ENCODE results near the gene GNG5.
"Not testable (repeated sequence)": the region's sequence is repeated elsewhere in the genome, so short reads cannot be mapped to it uniquely, and the experiment has no call there.

GNG5 gene

DNA sequence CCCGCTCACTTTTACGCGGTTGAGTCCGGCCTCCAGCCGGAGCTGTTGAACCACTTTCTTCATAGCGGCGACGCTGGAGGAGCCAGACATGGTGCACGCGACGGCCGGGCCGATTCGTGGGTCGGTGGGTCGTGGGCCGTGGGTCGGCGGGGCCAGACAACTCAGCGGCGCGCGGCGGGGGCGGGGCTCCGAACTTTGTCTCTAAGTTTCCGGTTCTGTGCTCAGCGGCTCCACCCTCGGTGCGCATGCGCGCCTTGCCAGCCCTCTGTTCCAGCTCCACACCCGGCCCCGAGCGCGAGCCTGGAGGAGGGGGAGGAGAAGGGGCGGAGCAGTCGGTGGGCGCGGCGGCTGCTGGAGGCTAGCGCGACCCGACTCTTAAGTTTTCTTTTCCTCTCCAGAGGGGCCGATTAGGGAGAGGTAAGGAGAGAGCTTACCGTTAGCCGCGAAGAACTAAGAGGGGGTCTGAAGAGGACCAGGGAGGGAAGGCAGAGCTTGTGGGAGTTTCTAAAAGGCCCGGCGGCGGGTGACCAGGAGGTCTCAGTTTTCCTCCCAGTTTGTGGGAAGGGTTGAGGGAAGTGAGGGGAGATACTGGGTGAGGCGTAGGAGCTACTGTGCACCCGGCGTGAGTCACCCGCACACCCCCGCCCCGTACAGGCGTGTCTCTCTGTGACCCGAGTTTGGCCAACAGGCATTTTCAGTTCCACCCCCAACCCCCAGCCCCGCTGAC, at the start of gene GNG5, which contains the start of gene SPATA1:
Gene GNG5, minus strand, starts transcription at position 580 of the 727 bp plus-strand sequence. Its CDS starts 490 bp downstream, at position 90.
Gene SPATA1, plus strand, starts transcription at position 385 of the 727 bp plus-strand sequence. CDS start 9,974 bp downstream, outside the sequence.
- peak; percentile 99 for DNase-seq

DNA sequence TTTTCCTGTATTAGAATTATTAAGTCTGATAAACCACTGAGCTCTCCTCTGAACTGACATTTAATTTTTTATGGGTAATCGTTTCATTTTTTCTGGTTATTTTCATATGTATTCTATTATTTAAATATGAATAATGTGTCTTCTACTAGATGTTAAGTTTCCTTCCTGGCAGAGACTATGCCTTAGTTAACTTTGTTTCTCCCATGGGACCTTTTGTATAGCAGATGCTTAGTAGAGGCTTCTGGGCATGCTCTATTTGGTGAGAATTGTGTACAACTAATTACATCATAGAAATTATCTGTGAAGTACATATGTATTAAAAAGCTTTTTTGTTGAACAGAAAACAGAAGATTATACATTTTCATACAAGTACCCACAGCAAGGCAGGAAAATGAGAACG, 44.4 kb upstream of the GNG5 start:
- no peak for DNase-seq

DNA sequence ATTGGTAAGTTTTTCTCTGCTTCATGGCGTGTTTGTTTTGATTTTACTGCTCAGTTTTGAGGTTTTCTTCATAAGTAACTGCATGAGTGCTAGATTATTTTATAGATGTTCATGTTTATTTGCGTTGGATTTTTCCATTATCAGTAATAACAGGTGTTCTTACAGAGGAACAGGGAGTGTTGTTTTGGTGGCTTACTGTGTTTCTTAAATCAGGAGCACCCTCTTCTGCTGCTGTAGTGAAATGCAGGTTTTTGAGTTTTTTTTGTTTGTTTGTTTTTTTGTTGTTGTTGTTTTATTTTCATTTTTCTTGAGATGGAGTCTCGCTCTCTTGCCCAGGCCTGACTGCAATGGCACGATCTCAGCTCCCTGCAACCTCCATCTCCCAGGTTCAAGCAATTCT, 35.3 kb upstream of the GNG5 start:
- no peak for DNase-seq

DNA sequence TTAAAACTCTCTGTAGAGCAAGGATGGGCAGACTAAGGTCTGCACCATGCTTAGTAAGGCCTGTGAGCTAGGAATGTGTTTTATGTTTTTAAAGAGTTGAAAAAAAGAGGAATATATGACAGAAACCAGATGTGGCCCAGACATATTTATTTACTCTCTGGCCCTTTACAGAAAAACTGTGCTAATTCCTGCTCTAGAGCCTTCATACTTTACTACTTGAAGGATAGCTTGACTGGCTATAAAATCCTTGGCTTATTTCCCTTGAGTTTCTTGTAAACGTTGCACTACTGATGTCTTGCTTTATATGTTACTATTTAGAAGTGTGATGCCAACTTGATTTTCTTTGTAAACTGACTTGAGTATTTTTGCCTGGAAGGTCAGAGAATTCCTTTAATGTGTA, 34.4 kb upstream of the GNG5 start:
- no peak for DNase-seq

GRCh38 chr1:84539972-84540371, 33.6 kb upstream of the GNG5 start:
- no peak for DNase-seq

DNA sequence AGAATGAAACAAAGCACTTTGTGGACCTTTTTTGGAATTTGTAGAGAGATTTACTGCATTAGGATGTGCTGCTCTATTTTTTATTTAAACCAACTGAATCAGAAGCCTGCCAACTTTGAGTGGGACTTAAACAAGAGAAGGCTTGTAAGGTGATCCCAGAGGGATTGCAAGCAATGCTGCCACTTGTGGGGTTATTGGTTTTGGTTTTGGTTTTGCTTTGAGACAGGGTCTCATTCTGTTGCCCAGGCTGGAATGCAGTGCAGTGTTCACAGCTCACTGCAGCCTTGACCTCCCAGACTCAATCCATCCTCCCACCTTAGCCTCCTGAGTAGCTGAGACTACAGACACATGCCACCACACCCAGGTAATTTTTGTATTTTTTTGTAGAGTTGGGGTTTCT, 32.2 kb upstream of the GNG5 start:
- DNase-seq, result no peak

GRCh38 chr1:84525779-84526178, 19.4 kb upstream of the GNG5 start:
- DNase-seq, result no peak

DNA sequence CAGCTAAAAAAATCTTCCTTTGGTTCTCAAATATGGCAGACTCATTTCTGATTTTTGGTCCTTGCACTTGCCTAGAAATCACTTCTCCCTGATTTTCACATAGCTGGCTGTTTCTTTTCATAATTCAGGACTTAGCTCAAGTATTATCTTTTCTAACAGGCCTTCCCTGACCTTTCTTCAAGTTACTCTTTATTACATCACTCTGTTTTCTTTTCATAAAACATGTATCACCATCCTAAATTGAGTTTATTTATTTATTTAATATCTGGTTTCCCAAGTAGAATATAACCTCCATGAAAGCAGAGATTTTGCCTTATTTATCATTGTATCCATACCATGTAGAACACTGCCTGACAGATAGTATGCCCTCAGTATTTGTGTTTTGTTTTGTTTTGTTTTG, 18.2 kb upstream of the GNG5 start:
- DNase-seq, result no peak

- no peak for DNase-seq
Observed at GRCh38 chr1:84510668-84511067, 4.3 kb upstream of the GNG5 start.

GRCh38 chr1:84510165-84510564, 3.8 kb upstream of the GNG5 start:
- no peak for DNase-seq

- DNase-seq, result no peak
Observed at GRCh38 chr1:84509029-84509428, 2.6 kb upstream of the GNG5 start.

- DNase-seq, result no peak
Observed at GRCh38 chr1:84508510-84508909, 2.1 kb upstream of the GNG5 start.

DNA sequence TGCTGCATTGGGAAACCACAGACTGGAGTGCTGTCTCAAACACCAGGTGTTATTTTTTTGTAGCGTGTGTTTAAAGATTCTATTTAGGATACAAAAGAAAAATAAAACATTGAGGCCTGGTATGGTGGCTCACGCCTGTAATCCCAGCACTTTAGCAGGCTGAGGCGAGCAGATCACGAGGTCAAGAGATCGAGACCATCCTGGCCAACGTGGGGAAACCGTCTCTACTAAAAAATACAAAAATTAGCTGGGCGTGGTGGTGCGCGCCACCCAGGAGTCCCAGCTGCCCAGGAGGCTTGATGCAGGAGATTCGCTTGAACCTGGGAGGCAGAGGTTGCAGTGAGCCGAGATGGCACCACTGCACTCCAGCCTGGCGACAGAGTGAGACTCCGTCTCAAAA, 1.5 kb upstream of the GNG5 start:
- DNase-seq, result not testable (repeated sequence)

- no peak for DNase-seq
Observed at GRCh38 chr1:84506729-84507453, 510 bp upstream of the GNG5 start.

DNA sequence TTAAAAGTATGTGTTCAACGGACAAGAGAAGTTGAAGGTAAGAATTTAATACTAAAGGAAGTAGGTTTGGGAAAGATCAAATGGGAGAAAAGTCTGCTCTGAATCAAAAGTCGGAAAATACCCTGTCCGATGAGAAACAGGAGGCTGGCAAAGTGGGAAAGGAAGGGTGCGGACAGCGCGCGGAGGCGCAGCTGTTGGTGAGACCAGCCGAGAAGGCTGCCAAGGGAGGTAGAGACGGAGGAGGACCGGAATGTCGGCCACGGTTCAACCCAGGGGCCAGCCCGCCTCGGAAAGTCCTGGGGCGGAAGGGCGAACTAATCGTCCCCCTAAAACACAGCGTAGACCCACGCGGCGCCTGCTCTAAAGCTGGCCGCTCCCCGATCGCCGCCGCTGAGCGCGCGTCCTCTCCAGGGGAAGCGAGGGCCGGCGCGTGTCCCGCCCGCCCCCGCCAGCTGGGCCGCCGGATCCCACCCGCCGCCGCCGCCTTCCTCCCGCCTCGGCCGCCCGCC, 834 bp downstream of the GNG5 start:
- DNase-seq, result no peak

GRCh38 chr1:84504580-84505492, 1.5 kb downstream of the GNG5 start:
- no peak for DNase-seq

- no peak for DNase-seq
Observed at GRCh38 chr1:84502927-84503326, 3.5 kb downstream of the GNG5 start.

GRCh38 chr1:84497631-84498275, 8.6 kb downstream of the GNG5 start:
- no peak for DNase-seq

- DNase-seq, result no peak
Observed at GRCh38 chr1:84496498-84496897, 9.9 kb downstream of the GNG5 start.

- DNase-seq, result no peak
Observed at GRCh38 chr1:84493747-84494146, 12.6 kb downstream of the GNG5 start.

GRCh38 chr1:84492726-84493125, 13.7 kb downstream of the GNG5 start:
- no peak for DNase-seq

DNA sequence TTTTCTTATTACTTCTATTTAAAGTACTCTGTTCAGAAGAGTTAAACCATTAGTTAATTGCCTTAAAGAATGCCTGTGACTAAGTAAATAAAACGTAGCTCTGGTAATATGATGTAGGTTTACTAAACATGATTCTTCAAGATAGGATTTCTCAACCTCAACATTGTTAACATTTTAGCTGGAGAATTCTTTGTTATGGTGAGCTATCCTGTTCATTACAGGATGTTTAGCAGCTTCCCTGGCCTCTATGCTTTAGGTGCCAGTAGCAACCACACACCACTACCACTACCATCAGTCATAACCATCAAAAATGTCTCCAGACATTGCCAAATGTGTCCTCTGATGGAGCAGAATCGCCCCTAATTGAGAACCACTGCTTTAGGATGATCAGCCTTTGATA, 16.6 kb downstream of the GNG5 start:
- DNase-seq, result no peak

- DNase-seq, result no peak
Observed at GRCh38 chr1:84488107-84488506, 18.3 kb downstream of the GNG5 start.
